DND-41 (cell line): ENCODE results near the gene PITPNC1.
"Not testable (repeated sequence)": the region's sequence is repeated elsewhere in the genome, so short reads cannot be mapped to it uniquely, and the experiment has no call there.

Source experiments
- ATAC-seq: fragments of 200-7000 bp; cut with Tn5 transposase; 3 replicates; pipeline ENCODE4 v1.9.1; 2021; ENCODE audit warnings: low read depth; ENCODE audit not compliant: insufficient read depth
- DNase-seq: peaks from one replicate; pipeline ENCODE4 v3.0.0-alpha.2; 2020
- H2AFZ ChIP-seq: 2 replicates; pipeline ENCODE4 v1.6.0; 2012; ENCODE audit warnings: low read depth, low read length
- H3K27ac ChIP-seq: 2 replicates; pipeline ENCODE4 v1.5.1; 2012; ENCODE audit warnings: low read length, inconsistent platforms
- H3K27me3 ChIP-seq: fragments of 200-600 bp; sonication (generic); 2 replicates; pipeline ENCODE4 v1.6.0; 2012; ENCODE audit warnings: low read length, mild to moderate bottlenecking, inconsistent platforms; ENCODE audit not compliant: insufficient read depth, poor library complexity
- H3K36me3 ChIP-seq: 2 replicates; pipeline ENCODE4 v1.5.1; 2012; ENCODE audit warnings: low read length, inconsistent platforms; ENCODE audit not compliant: insufficient read depth
- H3K4me1 ChIP-seq: 2 replicates; pipeline ENCODE4 v1.5.1; 2012; ENCODE audit warnings: mild to moderate bottlenecking, low read length; ENCODE audit not compliant: insufficient read depth
- H3K4me2 ChIP-seq: 2 replicates; pipeline ENCODE4 v1.6.0; 2012; ENCODE audit warnings: mild to moderate bottlenecking, moderate library complexity, low read length, inconsistent platforms; ENCODE audit not compliant: insufficient read depth
- H3K4me3 ChIP-seq, 2 experiments: fragments of 200-600 bp in 1 of 2; shearing (Covaris generic) in 1 of 2; 2 replicates each; pipeline ENCODE4 v1.5.1; 2012 to 2016; ENCODE audit warnings: inconsistent platforms in 2 of 2, low read length in 2 of 2, mild to moderate bottlenecking in 2 of 2, low read depth in 1 of 2, moderate library complexity in 1 of 2
- H3K79me2 ChIP-seq: 2 replicates; pipeline ENCODE4 v1.6.0; 2012; ENCODE audit warnings: low read length, inconsistent platforms; ENCODE audit not compliant: insufficient read depth
- H3K9ac ChIP-seq: 2 replicates; pipeline ENCODE4 v1.6.0; 2012; ENCODE audit warnings: low read depth, mild to moderate bottlenecking, inconsistent platforms, low read length, moderate library complexity
- H3K9me3 ChIP-seq: 2 replicates; pipeline ENCODE4 v1.5.1; 2012; ENCODE audit warnings: low read length, moderate library complexity, mild to moderate bottlenecking, inconsistent platforms; ENCODE audit not compliant: insufficient read depth, severe bottlenecking
- H4K20me1 ChIP-seq: 2 replicates; pipeline ENCODE4 v1.6.0; 2012; ENCODE audit warnings: low read length; ENCODE audit not compliant: insufficient read depth
- EZH2 ChIP-seq: IDR thresholded peaks from 3 replicates; pipeline ENCODE4 v1.6.1; 2012; ENCODE audit warnings: borderline replicate concordance, low read depth, mild to moderate bottlenecking, moderate library complexity, low read length, inconsistent platforms; ENCODE audit not compliant: severe bottlenecking
- TF ChIP-seq, protein P1 (sequence below): IDR thresholded peaks from 2 replicates; pipeline ENCODE4 v1.5.1; 2012; ENCODE audit warnings: borderline replicate concordance, low read length, moderate library complexity, mild to moderate bottlenecking; ENCODE audit not compliant: poor library complexity, severe bottlenecking; ENCODE audit errors: extremely low read depth

Gene PITPNC1

GRCh38 chr17:67492251-67492740 is 115.2 kb downstream of the PITPNC1 start:
- Histone ChIP-seq H3K4me3 (no peak overlapping the region), H2AFZ (no peak overlapping the region), H3K9ac (no peak overlapping the region), H3K9me3 (no peaks in the 10 kb centered on the region), H3K79me2 (no peaks in the 10 kb centered on the region), H3K27ac (no peak overlapping the region), H4K20me1 (no peaks in the 10 kb centered on the region), H3K27me3 (no peaks in the 10 kb centered on the region), H3K36me3 (no peaks in the 10 kb centered on the region), H3K4me2 (no peak overlapping the region), H3K4me1 (no peaks in the 10 kb centered on the region)
- ATAC-seq (no peak), DNase-seq (no peak)
- TF ChIP-seq, protein P1, sequence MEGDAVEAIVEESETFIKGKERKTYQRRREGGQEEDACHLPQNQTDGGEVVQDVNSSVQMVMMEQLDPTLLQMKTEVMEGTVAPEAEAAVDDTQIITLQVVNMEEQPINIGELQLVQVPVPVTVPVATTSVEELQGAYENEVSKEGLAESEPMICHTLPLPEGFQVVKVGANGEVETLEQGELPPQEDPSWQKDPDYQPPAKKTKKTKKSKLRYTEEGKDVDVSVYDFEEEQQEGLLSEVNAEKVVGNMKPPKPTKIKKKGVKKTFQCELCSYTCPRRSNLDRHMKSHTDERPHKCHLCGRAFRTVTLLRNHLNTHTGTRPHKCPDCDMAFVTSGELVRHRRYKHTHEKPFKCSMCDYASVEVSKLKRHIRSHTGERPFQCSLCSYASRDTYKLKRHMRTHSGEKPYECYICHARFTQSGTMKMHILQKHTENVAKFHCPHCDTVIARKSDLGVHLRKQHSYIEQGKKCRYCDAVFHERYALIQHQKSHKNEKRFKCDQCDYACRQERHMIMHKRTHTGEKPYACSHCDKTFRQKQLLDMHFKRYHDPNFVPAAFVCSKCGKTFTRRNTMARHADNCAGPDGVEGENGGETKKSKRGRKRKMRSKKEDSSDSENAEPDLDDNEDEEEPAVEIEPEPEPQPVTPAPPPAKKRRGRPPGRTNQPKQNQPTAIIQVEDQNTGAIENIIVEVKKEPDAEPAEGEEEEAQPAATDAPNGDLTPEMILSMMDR, result no peak
- TF ChIP-seq EZH2, result no peak

DNA sequence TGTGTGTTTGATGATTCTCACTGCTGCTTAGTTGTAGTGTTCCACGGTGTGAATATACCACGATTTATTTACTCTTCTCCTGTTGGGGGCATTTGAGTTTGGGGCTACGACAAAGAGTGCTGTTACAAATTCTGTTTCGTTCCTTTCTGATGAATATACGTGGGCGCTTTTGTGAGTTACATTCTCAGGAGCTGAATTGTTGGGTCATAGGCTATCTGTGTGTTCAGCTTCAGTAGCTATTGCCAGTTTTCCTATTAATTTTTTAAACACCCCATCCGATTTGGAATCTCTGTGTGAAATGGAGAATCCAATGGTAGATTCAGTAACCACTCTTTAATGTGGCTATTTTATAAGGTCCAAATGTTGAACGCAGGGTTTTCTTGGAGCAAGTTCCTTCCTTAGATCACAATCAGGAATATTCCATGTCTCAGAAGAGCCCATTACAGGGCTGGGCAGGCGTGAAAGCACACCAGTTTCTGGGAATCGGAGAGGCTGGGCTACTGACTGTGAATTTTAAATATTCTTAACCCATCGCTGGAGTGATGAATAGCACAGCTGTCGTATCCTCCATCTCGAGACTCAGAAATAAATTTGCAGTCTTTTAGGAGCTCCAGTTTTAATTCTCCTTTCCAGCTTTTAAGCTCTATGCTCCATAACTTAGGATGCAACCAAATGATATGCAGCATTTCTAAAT is 115.9 kb downstream of the PITPNC1 start:
- no peak overlapping the region for H2AFZ ChIP-seq
- DNase-seq (no peak), ATAC-seq (no peak)
- H3K36me3 ChIP-seq, result no peaks in the 10 kb centered on the region
- H3K27ac ChIP-seq, result no peak overlapping the region
- H4K20me1 ChIP-seq, result no peaks in the 10 kb centered on the region
- no peaks in the 10 kb centered on the region for H3K4me1 ChIP-seq
- H3K27me3 ChIP-seq, result no peaks in the 10 kb centered on the region
- H3K9me3 ChIP-seq, result no peaks in the 10 kb centered on the region
- H3K79me2 ChIP-seq, result no peaks in the 10 kb centered on the region
- no peak overlapping the region for H3K4me3 ChIP-seq
- no peak for TF ChIP-seq EZH2
- TF ChIP-seq, protein P1, result no peak
- H3K4me2 ChIP-seq, result no peak overlapping the region
- no peak overlapping the region for H3K9ac ChIP-seq

DNA sequence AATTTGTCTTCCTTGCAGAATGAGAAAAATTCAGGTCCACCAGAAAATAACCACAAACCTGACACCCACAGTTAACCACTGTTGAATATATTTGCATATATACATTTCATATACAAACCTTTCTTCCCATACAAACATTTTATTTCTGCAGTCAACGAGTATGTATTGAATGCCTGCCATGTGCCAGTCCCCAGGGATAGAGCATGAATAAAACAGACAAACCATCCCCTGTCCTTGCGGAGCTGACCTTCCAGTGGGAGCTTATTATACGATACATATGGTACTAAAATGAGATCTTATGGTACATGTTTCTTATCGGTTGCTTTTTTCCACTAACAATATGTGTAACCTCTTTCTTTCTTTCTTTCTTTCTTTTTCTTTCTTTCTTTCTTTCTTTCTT is 116.7 kb downstream of the PITPNC1 start:
- no peaks in the 10 kb centered on the region for H3K27me3 ChIP-seq
- no peak overlapping the region for H2AFZ ChIP-seq
- TF ChIP-seq EZH2, result no peak
- TF ChIP-seq, protein P1, result no peak
- H3K36me3 ChIP-seq, result no peaks in the 10 kb centered on the region
- no peaks in the 10 kb centered on the region for H3K4me1 ChIP-seq
- no peaks in the 10 kb centered on the region for H3K9me3 ChIP-seq
- no peak for ATAC-seq
- DNase-seq, result no peak
- H3K4me2 ChIP-seq, result no peak overlapping the region
- no peak overlapping the region for H3K27ac ChIP-seq
- no peak overlapping the region for H3K4me3 ChIP-seq
- H3K79me2 ChIP-seq, result no peaks in the 10 kb centered on the region
- no peak overlapping the region for H3K9ac ChIP-seq
- H4K20me1 ChIP-seq, result no peaks in the 10 kb centered on the region

DNA sequence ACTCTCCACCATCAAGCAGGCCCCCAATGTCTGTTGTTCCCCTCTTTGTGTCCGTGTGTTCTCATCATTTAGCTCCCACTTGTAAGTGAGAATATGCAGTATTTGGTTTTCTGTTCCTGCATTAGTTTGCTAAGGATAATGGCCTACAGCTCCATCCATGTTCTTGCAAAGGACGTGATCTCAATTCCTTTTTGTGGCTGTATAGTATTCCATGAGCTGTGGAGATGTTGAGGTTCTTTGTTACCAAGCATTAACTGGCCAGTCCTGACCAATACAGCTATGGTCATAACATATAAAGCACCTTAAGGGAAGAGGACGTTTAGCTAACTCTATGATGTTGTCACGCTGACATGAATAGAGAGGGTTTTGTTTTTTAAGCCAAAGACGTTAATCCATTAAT is 118.5 kb downstream of the PITPNC1 start:
- not testable (repeated sequence) for H3K79me2 ChIP-seq, ATAC-seq, H3K4me2 ChIP-seq, H2AFZ ChIP-seq, H3K27ac ChIP-seq, DNase-seq, H4K20me1 ChIP-seq, H3K9me3 ChIP-seq, H3K36me3 ChIP-seq, H3K9ac ChIP-seq, H3K27me3 ChIP-seq, H3K4me3 ChIP-seq, H3K4me1 ChIP-seq
